ENCODE results near the gene CTNNBIP1.

Gene CTNNBIP1

GRCh38 chr1:9861360-9861759, 48.7 kb downstream of the CTNNBIP1 start:
- in situ Hi-C loops (cut with HindIII; ENCODE audit: low pct_ligation_motif_present, low sequenced_read_pairs): no loop called here
- Histone ChIP-seq H3K36me3 (replicated peaks) (no peaks in the 10 kb centered on the region), H3K27ac (no peak overlapping the region), H3K27me3 (replicated peaks) (no peaks in the 10 kb centered on the region), H3K4me3 (ENCODE audit: low read depth, low read length) (no peak overlapping the region)
- no peak for DNase-seq
- no peak for TF ChIP-seq CTCF (IDR thresholded peaks at IDR 0.05; ENCODE audit: low read depth, low read length, missing control alignments)

- H3K4me3 ChIP-seq (ENCODE audit: low read depth, low read length): no peak overlapping the region
- no peak for DNase-seq
- H3K36me3 ChIP-seq (replicated peaks): no peaks in the 10 kb centered on the region
- TF ChIP-seq CTCF (IDR thresholded peaks at IDR 0.05; ENCODE audit: low read depth, low read length, missing control alignments): no peak
- no peak overlapping the region for H3K27ac ChIP-seq
- H3K27me3 ChIP-seq (replicated peaks): no peaks in the 10 kb centered on the region
- in situ Hi-C loops (cut with HindIII; ENCODE audit: low pct_ligation_motif_present, low sequenced_read_pairs): no loop called here
Observed at GRCh38 chr1:9860887-9861286, 49.2 kb downstream of the CTNNBIP1 start.

GRCh38 chr1:9859281-9860014, 50.6 kb downstream of the CTNNBIP1 start:
- no peaks in the 10 kb centered on the region for H3K36me3 ChIP-seq (replicated peaks)
- H3K27me3 ChIP-seq (replicated peaks): no peaks in the 10 kb centered on the region
- in situ Hi-C loops (cut with HindIII; ENCODE audit: low pct_ligation_motif_present, low sequenced_read_pairs): no loop called here
- no peak for TF ChIP-seq CTCF (IDR thresholded peaks at IDR 0.05; ENCODE audit: low read depth, low read length, missing control alignments)
- no peak overlapping the region for H3K27ac ChIP-seq
- DNase-seq: no peak
- no peak overlapping the region for H3K4me3 ChIP-seq (ENCODE audit: low read depth, low read length)

- Histone ChIP-seq H3K27me3 (replicated peaks) (no peaks in the 10 kb centered on the region), H3K27ac (no peak overlapping the region), H3K36me3 (replicated peaks) (no peaks in the 10 kb centered on the region), H3K4me3 (ENCODE audit: low read depth, low read length) (no peak overlapping the region)
- in situ Hi-C loops (cut with HindIII; ENCODE audit: low pct_ligation_motif_present, low sequenced_read_pairs): no loop called here
- DNase-seq: no peak
- no peak for TF ChIP-seq CTCF (IDR thresholded peaks at IDR 0.05; ENCODE audit: low read depth, low read length, missing control alignments)
Observed at GRCh38 chr1:9858293-9859035, 51.6 kb downstream of the CTNNBIP1 start.

DNA sequence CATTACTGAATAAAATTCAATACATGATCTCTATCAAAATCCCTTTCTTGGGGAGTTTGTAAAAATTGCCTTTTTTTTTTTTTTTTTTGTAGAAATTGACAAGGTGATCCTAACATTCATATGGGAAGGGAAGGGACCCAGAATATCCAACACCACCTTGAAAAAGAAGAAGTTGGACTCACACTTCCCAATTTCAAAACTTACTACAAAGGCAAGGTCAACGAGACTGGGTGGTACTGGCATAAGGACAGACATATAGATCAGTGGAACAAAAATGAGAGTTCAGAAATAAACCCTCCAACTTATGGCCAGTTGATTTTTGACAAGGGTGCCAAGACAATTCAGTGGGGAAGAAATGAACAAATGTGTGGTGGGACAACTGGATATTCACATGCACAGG, 54.9 kb downstream of the CTNNBIP1 start:
- Histone ChIP-seq H3K27ac (no peak overlapping the region), H3K4me3 (ENCODE audit: low read depth, low read length) (no peak overlapping the region), H3K27me3 (replicated peaks) (no peaks in the 10 kb centered on the region), H3K36me3 (replicated peaks) (no peaks in the 10 kb centered on the region)
- in situ Hi-C loops (cut with HindIII; ENCODE audit: low pct_ligation_motif_present, low sequenced_read_pairs): no loop called here
- no peak for TF ChIP-seq CTCF (IDR thresholded peaks at IDR 0.05; ENCODE audit: low read depth, low read length, missing control alignments)
- no peak for DNase-seq

All from brain microvascular endothelial cell (primary cell).